ENCODE results near the gene THRSP. TPM values are rescaled to one million over a fixed set of nuclear protein-coding genes. Genes with fewer than 3 reads are reported as not detected.

The THRSP gene
- total and polyA plus RNA-seq, 2 experiments from 2014 or later, result not detected

- H3K9me2 ChIP-seq (ENCODE audit: insufficient read depth), result peaks cover 6% of the 10 kb centered on the region; the same call in 1 of the 2 replicates
- Mint-ChIP-seq H3K4me3 (no peak overlapping the region), H3K4me1 (peaks cover 14% of the 10 kb centered on the region), H3K27me3 (ENCODE audit: insufficient read depth, low read depth, poor library complexity) (peaks cover 4% of the 10 kb centered on the region), H3K9me3 (no peaks in the 10 kb centered on the region), H3K36me3 (ENCODE audit: low read depth) (no peaks in the 10 kb centered on the region), H3K27ac (0 out of 2 replicates have a peak overlapping the region, but pooled peaks have one; percentile 6)
- no peaks in the 10 kb centered on the region for H3K36me3 ChIP-seq (ENCODE audit: insufficient read depth)
- peaks cover 3% of the 10 kb centered on the region for H3K4me1 ChIP-seq (ENCODE audit: insufficient read depth)
- no peaks in the 10 kb centered on the region for H4K20me1 ChIP-seq (replicated peaks; ENCODE audit: insufficient read depth)
- ATAC-seq, result no peak
- peak overlapping the region; percentile 96 for H2AFZ ChIP-seq
- H3K4me3 ChIP-seq, result no peak overlapping the region
- DNase-seq (ENCODE audit: low spot score), result no peak
- TF ChIP-seq CTCF (conservative IDR thresholded peaks at IDR 0.05; ENCODE audit: low read depth in 2 of 2), result no peak
- no peak for TF ChIP-seq REST (IDR thresholded peaks at IDR 0.05; ENCODE audit: unreplicated experiment)
- TF ChIP-seq ZNF462 (CRISPR knock-in tag; IDR thresholded peaks at IDR 0.05), result no peak
- no peak for TF ChIP-seq ZNF331 (CRISPR knock-in tag; IDR thresholded peaks at IDR 0.05; ENCODE audit: low read depth)
- TF ChIP-seq CREB1 (CRISPR knock-in tag; IDR thresholded peaks at IDR 0.05; ENCODE audit: low read depth), result no peak
- no peak for TF ChIP-seq JUNB (IDR thresholded peaks at IDR 0.05; ENCODE audit: unreplicated experiment)
- TF ChIP-seq EZH2 (IDR thresholded peaks at IDR 0.05; ENCODE audit: low read depth, unreplicated experiment), result no peak
- TF ChIP-seq NANOG (IDR thresholded peaks at IDR 0.05; ENCODE audit: borderline replicate concordance), result no peak
- no peak for TF ChIP-seq EZH2phosphoT487 (IDR thresholded peaks at IDR 0.05; ENCODE audit: unreplicated experiment)
- no peak for TF ChIP-seq ETS1 (IDR thresholded peaks at IDR 0.05)
- no peaks in the 10 kb centered on the region for H3K27me3 ChIP-seq (ENCODE audit: insufficient read depth)
- peak overlapping the region; percentile 70 for H3K27ac ChIP-seq (ENCODE audit: low read depth)
- no peaks in the 10 kb centered on the region for H3F3A ChIP-seq (replicated peaks; ENCODE audit: low read depth)
- no peaks in the 10 kb centered on the region for H3K79me2 ChIP-seq (replicated peaks; ENCODE audit: insufficient read depth)
- no peak overlapping the region for H3K4me2 ChIP-seq
Measured at GRCh38 chr11:78039919-78040671, 23.6 kb upstream of the THRSP start.
